K562 (cell line): Measurements from ENCODE around the gene ARHGAP18. TPM values are rescaled to one million over a fixed set of nuclear protein-coding genes. Genes with fewer than 3 reads are reported as not detected.

Experiments used
- ATAC-seq: fragments of 200-7000 bp; cut with Tn5 transposase; 3 replicates; pipeline ENCODE4 v1.9.1; 2020; ENCODE audit warnings: moderate library complexity
- BruUV-seq: library from RNA; stranded (reverse); fragments of 400-500 nt; replicated peaks from 2 replicates; lab custom pipeline; 2021; lab: Mats Ljungman, UMichigan
- CTCF ChIA-PET: fragments of 300-600 bp; formaldehyde crosslinking; extraction: SDS; loops from one replicate; lab custom pipeline; 2021; ENCODE audit warnings: low intra/inter-chr PET ratio; lab: Yijun Ruan, JAX
- POLR2A ChIA-PET: fragments of 300-600, 350-650 bp; sonication (Branson Sonifier 250); formaldehyde crosslinking; extraction: SDS; loops from one replicate; lab custom pipeline; 2021; ENCODE audit warnings: antibody characterized with exemption, inconsistent platforms; lab: Yijun Ruan, JAX
- DNase-seq, 4 experiments: peaks; one replicate each; pipeline versions ENCODE4 v3.0.0 to v3.0.0-alpha.2; 2011 to 2018; ENCODE audit warnings: low spot score in 3 of 4, mixed read lengths in 3 of 4; ENCODE audit errors: extremely low read depth in 1 of 4
- FAIRE-seq: peaks from 2 replicates; lab custom pipeline; 2011; peaks lifted over from hg19 to GRCh38; lab: Jason Lieb, UNC
- H2AFZ ChIP-seq: 2 replicates; pipeline ENCODE4 v1.6.0; 2011; ENCODE audit warnings: low read depth, low read length, control low read depth, inconsistent platforms
- H3K27ac ChIP-seq: fragments of 200-600 bp; 3 replicates; pipeline ENCODE4 v1.8.0; 2011; ENCODE audit warnings: low read depth, mild to moderate bottlenecking, control low read depth, inconsistent platforms, low read length, moderate library complexity, mixed read lengths; ENCODE audit errors: extremely low read depth
- H3K27me3 ChIP-seq, 2 experiments: fragments of 300-600 bp in 1 of 2; 2 replicates in 1 of 2; 3 replicates in 1 of 2; pipeline versions ENCODE4 v1.6.0 to v1.8.0; 2011; ENCODE audit warnings: inconsistent platforms in 2 of 2, low read length in 2 of 2, mild to moderate bottlenecking in 1 of 2, mixed read lengths in 1 of 2, moderate library complexity in 1 of 2; ENCODE audit not compliant: control insufficient read depth in 2 of 2, insufficient read depth in 2 of 2
- H3K36me3 ChIP-seq: fragments of 300-600 bp; 3 replicates; pipeline ENCODE4 v1.8.0; 2011; ENCODE audit warnings: mild to moderate bottlenecking, low read length, inconsistent platforms; ENCODE audit not compliant: control insufficient read depth, insufficient read depth
- H3K4me1 ChIP-seq, 2 experiments: fragments of 200-600 bp in 1 of 2; replicated peaks in 1 of 2; 2 replicates in 1 of 2; 3 replicates in 1 of 2; pipeline versions ENCODE4 v1.5.1 to v1.8.0; 2011; ENCODE audit warnings: inconsistent platforms in 2 of 2, low read length in 2 of 2, mild to moderate bottlenecking in 1 of 2, mixed read lengths in 1 of 2, moderate library complexity in 1 of 2; ENCODE audit not compliant: control insufficient read depth in 2 of 2, insufficient read depth in 2 of 2
- H3K4me2 ChIP-seq: 2 replicates; pipeline ENCODE4 v1.6.1; 2011; ENCODE audit warnings: low read length, control low read depth, inconsistent platforms, mixed read lengths; ENCODE audit not compliant: insufficient read depth
- H3K4me3 ChIP-seq: fragments of 200-600 bp; sonication (generic), shearing (Covaris generic); 2 replicates; pipeline ENCODE4 v1.5.1; 2016; ENCODE audit warnings: control low read depth, inconsistent platforms
- H3K79me2 ChIP-seq: fragments of 200-600 bp; 3 replicates; pipeline ENCODE4 v1.8.0; 2011; ENCODE audit warnings: low read length, inconsistent platforms; ENCODE audit not compliant: control insufficient read depth, insufficient read depth
- H3K9ac ChIP-seq, 2 experiments: 2 replicates each; pipeline versions ENCODE4 v1.6.0 to v1.6.1; 2011; ENCODE audit warnings: low read depth in 2 of 2, low read length in 2 of 2, control low read depth in 1 of 2, inconsistent platforms in 1 of 2, mild to moderate bottlenecking in 1 of 2, mixed read lengths in 1 of 2; ENCODE audit not compliant: insufficient read depth in 1 of 2
- H3K9me1 ChIP-seq: one replicate; pipeline ENCODE4 v1.6.0; 2011; ENCODE audit warnings: inconsistent platforms, mild to moderate bottlenecking, low read length, moderate library complexity; ENCODE audit not compliant: control insufficient read depth, insufficient read depth
- H3K9me3 ChIP-seq: replicated peaks from 2 replicates; pipeline ENCODE4 v1.5.1; 2011; ENCODE audit warnings: low read depth, low read length, inconsistent platforms; ENCODE audit not compliant: control insufficient read depth, insufficient read depth
- H4K20me1 ChIP-seq: replicated peaks from 2 replicates; pipeline ENCODE4 v1.6.1; 2011; ENCODE audit warnings: low read length, inconsistent platforms, mixed read lengths; ENCODE audit not compliant: control insufficient read depth, insufficient read depth
- CBX5 ChIP-seq: IDR thresholded peaks from 2 replicates; pipeline ENCODE4 v1.6.1; 2014; ENCODE audit warnings: low read depth, borderline replicate concordance
- CXXC5 ChIP-seq: fragments of 250-450 bp; sonication (Bioruptor Pico); IDR thresholded peaks from 2 replicates; pipeline ENCODE4 v1.8.0; 2022; ENCODE audit warnings: inconsistent platforms, mild to moderate bottlenecking, moderate library complexity
- EP300 ChIP-seq: IDR thresholded peaks from 2 replicates; pipeline ENCODE4 v1.6.1; 2012; ENCODE audit warnings: low read length, improper control_type of control experiment
- GATAD2B ChIP-seq: fragments of 450-650 bp; IDR thresholded peaks from 2 replicates; pipeline ENCODE4 v1.6.1; 2017; ENCODE audit warnings: mild to moderate bottlenecking, borderline replicate concordance
- GTF2E2 ChIP-seq: fragments of 200-800 bp; sonication (Bioruptor generic); IDR thresholded peaks from 2 replicates; pipeline ENCODE4 v1.6.1; 2016; ENCODE audit warnings: missing genetic modification characterization, missing compliant biosample characterization
- HNRNPUL1 ChIP-seq: fragments of 200-400 bp; formaldehyde crosslinking; IDR thresholded peaks from 2 replicates; pipeline ENCODE4 v1.6.1; 2017; ENCODE audit warnings: low read length
- LEF1 ChIP-seq: fragments of 450-650 bp; IDR thresholded peaks from 2 replicates; pipeline ENCODE4 v1.6.1; 2016; ENCODE audit warnings: mild to moderate bottlenecking
- MTA1 ChIP-seq: fragments of 450-650 bp; IDR thresholded peaks from 2 replicates; pipeline ENCODE4 v1.6.1; 2017; ENCODE audit warnings: borderline replicate concordance
- PHF20 ChIP-seq: fragments of 450-650 bp; IDR thresholded peaks from 2 replicates; pipeline ENCODE4 v1.6.1; 2018; ENCODE audit not compliant: partially characterized antibody
- RAD51 ChIP-seq: fragments of 450-650 bp; IDR thresholded peaks from 2 replicates; pipeline ENCODE4 v1.7.1; 2016; ENCODE audit warnings: low read depth, mild to moderate bottlenecking, borderline replicate concordance
- SP2 ChIP-seq: IDR thresholded peaks from 2 replicates; pipeline ENCODE4 v1.6.1; 2011; ENCODE audit warnings: mild to moderate bottlenecking, low read depth, low read length, moderate library complexity; ENCODE audit not compliant: poor library complexity, severe bottlenecking; ENCODE audit errors: extremely low read depth
- TBL1XR1 ChIP-seq, 2 experiments: IDR thresholded peaks; 2 replicates each; pipeline ENCODE4 v1.6.1; 2012; ENCODE audit warnings: improper control_type of control experiment in 2 of 2, low read length in 2 of 2, mild to moderate bottlenecking in 1 of 2
- TRIM28 ChIP-seq: fragments of 450-650 bp; IDR thresholded peaks from 2 replicates; pipeline ENCODE4 v1.6.1; 2017
- ZNF134 ChIP-seq: fragments of 250-450 bp; sonication (Bioruptor Pico); conservative IDR thresholded peaks from 2 replicates; pipeline ENCODE4 v1.4.0; 2020
- ZNF695 ChIP-seq: fragments of 450-650 bp; formaldehyde crosslinking; IDR thresholded peaks from 2 replicates; pipeline ENCODE4 v1.4.0; 2020; ENCODE audit warnings: mild to moderate bottlenecking, moderate library complexity
- ZNF707 ChIP-seq: fragments of 250-450 bp; sonication (Bioruptor Pico); conservative IDR thresholded peaks from 2 replicates; pipeline ENCODE4 v1.8.0; 2022; ENCODE audit warnings: inconsistent platforms, mild to moderate bottlenecking, moderate library complexity
- WGBS: fragments of 100-300 bp; shearing (Covaris generic); methylation state at CpG from one replicate; pipeline ENCODE4 v1.1.6; 2016; ENCODE audit warnings: low coverage, mixed read lengths; ENCODE audit not compliant: insufficient coverage; ENCODE audit errors: missing lambda C conversion rate; 5-methylcytosine and 5-hydroxymethylcytosine counted together
- in situ Hi-C: fragments of 300-500 bp; cut with MboI; formaldehyde crosslinking; loops from 4 replicates; pipeline ENCODE4 v1.15.0; 2018; ENCODE audit warnings: inconsistent platforms, mixed read lengths
- intact Hi-C: fragments of 100-400 bp; cut with micrococcal nuclease; formaldehyde crosslinking; loops from 2 replicates; pipeline ENCODE4 v1.14.2; 2022
- polyA plus RNA-seq, 8 experiments: library from polyadenylated mRNA; depleted of rRNA in 4 of 8; stranded (reverse) in 5 of 8; unstranded in 3 of 8; fragments of >200 nt; fragmentation: Nextera tagmentation in 2 of 8; fragmentation: Illumina TruSeq in 1 of 8; extraction: Ambion mirVana in 2 of 8; extraction: Trizol in 1 of 8; gene quantifications; 2 replicates each; pipeline versions ENCODE4 v1.2.1 to v1.2.3, GENCODE V29; 2011 to 2014; ENCODE audit warnings: inconsistent platforms in 1 of 8, missing spikeins in 1 of 8
- total RNA-seq, 7 experiments: library from RNA; depleted of rRNA in 6 of 7; stranded (reverse); fragments of >200 nt in 6 of 7; fragmentation: Illumina TruSeq in 2 of 7; extraction: Trizol in 2 of 7; gene quantifications; 2 replicates each; pipeline versions ENCODE4 v1.2.1 to v1.2.3, GENCODE V29; 2011 to 2021; ENCODE audit warnings: low replicate concordance in 1 of 7
- TF ChIP-seq, protein P1 (sequence below): sonication (generic); formaldehyde crosslinking; IDR thresholded peaks from 2 replicates; pipeline ENCODE4 v1.8.1; 2022; ENCODE audit warnings: missing genetic modification reagents
- TF ChIP-seq, protein P2 (sequence below), 2 experiments: fragments of 450-650 bp; IDR thresholded peaks; 2 replicates each; pipeline ENCODE4 v1.6.1; 2018; ENCODE audit warnings: mild to moderate bottlenecking in 2 of 2, low read depth in 1 of 2; ENCODE audit not compliant: partially characterized antibody in 2 of 2

Gene ARHGAP18
- total and polyA plus RNA-seq, 9 of the 15 experiments (the other 6 are each of a cell fraction or from before 2014, with no cell fraction given): 13.3 to 29.7 (median 21.1) TPM

DNA sequence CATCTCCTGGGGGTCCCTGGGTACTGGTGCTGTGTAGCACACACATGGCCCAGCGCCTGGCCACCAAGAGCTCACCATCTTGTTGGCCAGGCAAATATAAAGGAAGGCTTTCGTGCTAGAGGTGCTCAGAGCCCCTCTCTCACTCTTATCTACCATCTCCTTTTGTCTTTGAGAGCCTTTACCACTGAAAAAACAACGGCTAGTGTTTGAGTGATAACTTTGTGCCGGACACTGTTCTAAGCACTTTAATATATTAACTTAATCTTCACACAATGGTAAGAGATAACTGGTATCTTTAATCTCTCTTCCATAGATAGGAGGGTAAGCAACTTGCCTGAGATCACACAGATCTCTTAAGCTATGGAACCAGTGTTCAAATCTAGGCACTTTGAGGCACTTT is 21.5 kb upstream of the ARHGAP18 start:
- FAIRE-seq (peak; percentile 15), ATAC-seq (peak; percentile 74), DNase-seq (peak in 2 of 4 experiments; percentile 21 to 51)
- H3K4me3 ChIP-seq: no peak overlapping the region
- intact Hi-C loops (loop anchor here (2.0 to 5.0 kb wide), 4 partner anchors 111 to 291 kb away; no protein-coding TSS in a partner anchor), in situ Hi-C loops (no loop called here)
- H3K9ac ChIP-seq: peak overlapping the region in 1 of 2 experiments; percentile 40; a peak in 2 of 4 replicates
- peak overlapping the region; percentile 79 for H3K27ac ChIP-seq
- H3K9me3 ChIP-seq: no peaks in the 10 kb centered on the region
- 25% methylated on average over 4 of the region's 4 CpGs for WGBS
- ChIA-PET CTCF (interaction anchor here (0.6 to 3.2 kb wide), 3 partner anchors 21 to 132 kb away, joined by 3 to 27 read pairs (median 4); no protein-coding TSS in a partner anchor), POLR2A (interaction anchor here (0.6 to 1.4 kb wide), 7 partner anchors 13 to 176 kb away, joined by 3 to 8 read pairs (median 3); no protein-coding TSS in a partner anchor)
- H3K4me1 ChIP-seq: peaks cover 10 to 26% of the 10 kb centered on the region in 2 experiments; a peak in 4 of 5 replicates
- peak overlapping the region; percentile 49; the same call in 1 of the 2 replicates for H3K4me2 ChIP-seq
- H2AFZ ChIP-seq: peak overlapping the region; percentile 99
- no peaks in the 10 kb centered on the region for H3K27me3 ChIP-seq
- no peaks in the 10 kb centered on the region for H3K9me1 ChIP-seq
- H3K36me3 ChIP-seq: no peaks in the 10 kb centered on the region
- no TSS peak for BruUV-seq
- H4K20me1 ChIP-seq: no peaks in the 10 kb centered on the region
- no peaks in the 10 kb centered on the region for H3K79me2 ChIP-seq
- TF ChIP-seq GATAD2B (0 out of 2 replicates have a peak, but pooled peaks have one; percentile 32), HNRNPUL1 (no peak), ZNF695 (no peak), TBL1XR1 (IDR thresholded peaks at IDR 0.05; ENCODE audit: low read length in 2 of 2) (no peak; a peak in 1 of 4 replicates), GTF2E2 (no peak), MTA1 (0 out of 2 replicates have a peak, but pooled peaks have one; percentile 58), PHF20 (no peak), ZNF134 (CRISPR knock-in tag) (no peak), ZNF707 (no peak), LEF1 (no peak), SP2 (no peak), TRIM28 (no peak), EP300 (peak; percentile 25; the same call in 1 of the 2 replicates), CXXC5 (no peak), CBX5 (no peak), RAD51 (no peak)
- TF ChIP-seq, protein P1, sequence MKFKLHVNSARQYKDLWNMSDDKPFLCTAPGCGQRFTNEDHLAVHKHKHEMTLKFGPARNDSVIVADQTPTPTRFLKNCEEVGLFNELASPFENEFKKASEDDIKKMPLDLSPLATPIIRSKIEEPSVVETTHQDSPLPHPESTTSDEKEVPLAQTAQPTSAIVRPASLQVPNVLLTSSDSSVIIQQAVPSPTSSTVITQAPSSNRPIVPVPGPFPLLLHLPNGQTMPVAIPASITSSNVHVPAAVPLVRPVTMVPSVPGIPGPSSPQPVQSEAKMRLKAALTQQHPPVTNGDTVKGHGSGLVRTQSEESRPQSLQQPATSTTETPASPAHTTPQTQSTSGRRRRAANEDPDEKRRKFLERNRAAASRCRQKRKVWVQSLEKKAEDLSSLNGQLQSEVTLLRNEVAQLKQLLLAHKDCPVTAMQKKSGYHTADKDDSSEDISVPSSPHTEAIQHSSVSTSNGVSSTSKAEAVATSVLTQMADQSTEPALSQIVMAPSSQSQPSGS (CRISPR knock-in tag): no peak
- TF ChIP-seq, protein P2, sequence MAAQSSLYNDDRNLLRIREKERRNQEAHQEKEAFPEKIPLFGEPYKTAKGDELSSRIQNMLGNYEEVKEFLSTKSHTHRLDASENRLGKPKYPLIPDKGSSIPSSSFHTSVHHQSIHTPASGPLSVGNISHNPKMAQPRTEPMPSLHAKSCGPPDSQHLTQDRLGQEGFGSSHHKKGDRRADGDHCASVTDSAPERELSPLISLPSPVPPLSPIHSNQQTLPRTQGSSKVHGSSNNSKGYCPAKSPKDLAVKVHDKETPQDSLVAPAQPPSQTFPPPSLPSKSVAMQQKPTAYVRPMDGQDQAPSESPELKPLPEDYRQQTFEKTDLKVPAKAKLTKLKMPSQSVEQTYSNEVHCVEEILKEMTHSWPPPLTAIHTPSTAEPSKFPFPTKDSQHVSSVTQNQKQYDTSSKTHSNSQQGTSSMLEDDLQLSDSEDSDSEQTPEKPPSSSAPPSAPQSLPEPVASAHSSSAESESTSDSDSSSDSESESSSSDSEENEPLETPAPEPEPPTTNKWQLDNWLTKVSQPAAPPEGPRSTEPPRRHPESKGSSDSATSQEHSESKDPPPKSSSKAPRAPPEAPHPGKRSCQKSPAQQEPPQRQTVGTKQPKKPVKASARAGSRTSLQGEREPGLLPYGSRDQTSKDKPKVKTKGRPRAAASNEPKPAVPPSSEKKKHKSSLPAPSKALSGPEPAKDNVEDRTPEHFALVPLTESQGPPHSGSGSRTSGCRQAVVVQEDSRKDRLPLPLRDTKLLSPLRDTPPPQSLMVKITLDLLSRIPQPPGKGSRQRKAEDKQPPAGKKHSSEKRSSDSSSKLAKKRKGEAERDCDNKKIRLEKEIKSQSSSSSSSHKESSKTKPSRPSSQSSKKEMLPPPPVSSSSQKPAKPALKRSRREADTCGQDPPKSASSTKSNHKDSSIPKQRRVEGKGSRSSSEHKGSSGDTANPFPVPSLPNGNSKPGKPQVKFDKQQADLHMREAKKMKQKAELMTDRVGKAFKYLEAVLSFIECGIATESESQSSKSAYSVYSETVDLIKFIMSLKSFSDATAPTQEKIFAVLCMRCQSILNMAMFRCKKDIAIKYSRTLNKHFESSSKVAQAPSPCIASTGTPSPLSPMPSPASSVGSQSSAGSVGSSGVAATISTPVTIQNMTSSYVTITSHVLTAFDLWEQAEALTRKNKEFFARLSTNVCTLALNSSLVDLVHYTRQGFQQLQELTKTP (IDR thresholded peaks at IDR 0.05; ENCODE audit: low read depth in 1 of 2, partially characterized antibody in 2 of 2): peak in 1 of 2 experiments; percentile 26
